B cell (primary cell): ENCODE measurements around the gene NRDC. TPM values are rescaled to one million over a fixed set of nuclear protein-coding genes. Genes with fewer than 3 reads are reported as not detected.
"Not testable (repeated sequence)": the region's sequence is repeated elsewhere in the genome, so short reads cannot be mapped to it uniquely, and the experiment has no call there.

Source experiments
- ATAC-seq: fragments of 200-7000 bp; cut with Tn5 transposase; one replicate; pipeline ENCODE4 v1.10.0; 2021; ENCODE audit warnings: low read depth, mild to moderate bottlenecking, moderate number of reproducible peaks, moderate library complexity
- CTCF ChIA-PET: fragments of 350-600 bp; sonication (Branson Sonifier 250); formaldehyde crosslinking; loops from one replicate; lab custom pipeline; 2021; ENCODE audit warnings: antibody characterized with exemption, inconsistent platforms; lab: Charles Lee
- POLR2A ChIA-PET: fragments of 350-600 bp; sonication (Branson Sonifier 250); formaldehyde crosslinking; loops from one replicate; lab custom pipeline; 2021; ENCODE audit warnings: antibody characterized with exemption; lab: Charles Lee
- DNase-seq: peaks from one replicate; pipeline ENCODE4 v3.0.0; 2013
- H2AFZ ChIP-seq: 2 replicates; pipeline ENCODE4 v1.6.1; 2012; ENCODE audit warnings: mild to moderate bottlenecking, low read depth, low read length; ENCODE audit not compliant: insufficient read depth, poor library complexity, severe bottlenecking
- H3K27ac ChIP-seq, 2 donors: 1 replicate in 1 of 2; 2 replicates in 1 of 2; pipeline ENCODE4 v1.5.1; 2012 to 2013; ENCODE audit warnings: low read length in 2 of 2, mild to moderate bottlenecking in 2 of 2, moderate library complexity in 1 of 2
- H3K27me3 ChIP-seq, 4 experiments: fragments of 200-600 bp in 1 of 4; sonication (generic) in 1 of 4; replicated peaks in 1 of 4; 1 replicate in 2 of 4; 2 replicates in 2 of 4; pipeline versions ENCODE4 v1.6.1 to v1.7.0; 2013 to 2016; ENCODE audit warnings: low read length in 3 of 4, mild to moderate bottlenecking in 2 of 4, mixed read lengths in 1 of 4, moderate library complexity in 1 of 4; ENCODE audit not compliant: insufficient read depth in 4 of 4, control insufficient read depth in 3 of 4; ENCODE audit errors: control extremely low read depth in 1 of 4
- H3K36me3 ChIP-seq, 2 experiments: replicated peaks in 1 of 2; 1 replicate in 1 of 2; 2 replicates in 1 of 2; pipeline versions ENCODE4 v1.6.1 to v1.7.1; 2013; ENCODE audit warnings: low read length in 1 of 2; ENCODE audit not compliant: insufficient read depth in 2 of 2, control insufficient read depth in 1 of 2; ENCODE audit errors: control extremely low read depth in 1 of 2, extremely low read depth in 1 of 2
- H3K4me1 ChIP-seq, 2 donors: fragments of 200-600 bp in 1 of 2; sonication (generic) in 1 of 2; 1 replicate in 1 of 2; 2 replicates in 1 of 2; pipeline versions ENCODE4 v1.5.1 to v1.6.1; 2013 to 2017; ENCODE audit warnings: low read length in 2 of 2; ENCODE audit not compliant: control insufficient read depth in 2 of 2, insufficient read depth in 2 of 2
- H3K4me2 ChIP-seq: replicated peaks from 2 replicates; pipeline ENCODE3; 2012; ENCODE audit warnings: mild to moderate bottlenecking, low read depth, low read length; ENCODE audit not compliant: poor library complexity, severe bottlenecking
- H3K4me3 ChIP-seq, 5 experiments: fragments of 200-600 bp in 1 of 5; sonication (generic) in 1 of 5; 1 replicate in 3 of 5; 2 replicates in 2 of 5; pipeline versions ENCODE4 v1.5.1 to v1.7.0; 2011 to 2016; ENCODE audit warnings: low read length in 4 of 5, mild to moderate bottlenecking in 4 of 5, low read depth in 2 of 5, control low read depth in 1 of 5, moderate library complexity in 1 of 5; ENCODE audit not compliant: insufficient read depth in 1 of 5; ENCODE audit errors: control extremely low read depth in 1 of 5, extremely low read depth in 1 of 5
- H3K79me2 ChIP-seq: fragments of 200-600 bp; sonication (generic); one replicate; pipeline ENCODE4 v1.6.0; 2016; ENCODE audit warnings: low read length; ENCODE audit not compliant: control insufficient read depth, insufficient read depth
- H3K9ac ChIP-seq: fragments of 200-600 bp; sonication (generic); 2 replicates; pipeline ENCODE4 v1.6.1; 2017; ENCODE audit warnings: mild to moderate bottlenecking, low read length, moderate library complexity
- H3K9me3 ChIP-seq, 3 donors: one replicate each; pipeline versions ENCODE4 v1.6.1 to v1.7.1; 2013; ENCODE audit warnings: low read length in 2 of 3; ENCODE audit not compliant: control insufficient read depth in 2 of 3, insufficient read depth in 1 of 3; ENCODE audit errors: control extremely low read depth in 1 of 3
- H4K20me1 ChIP-seq: 2 replicates; pipeline ENCODE4 v1.6.0; 2012; ENCODE audit warnings: mild to moderate bottlenecking, low read length; ENCODE audit not compliant: insufficient read depth, control insufficient read depth, poor library complexity, severe bottlenecking
- H3K27ac Mint-ChIP-seq: one replicate; pipeline ENCODE4 v1.8.0; 2021; ENCODE audit warnings: mixed read lengths
- H3K27me3 Mint-ChIP-seq: one replicate; pipeline ENCODE4 v1.8.0; 2021; ENCODE audit warnings: mixed read lengths
- H3K4me1 Mint-ChIP-seq: one replicate; pipeline ENCODE4 v1.8.0; 2021; ENCODE audit warnings: mixed read lengths
- H3K4me3 Mint-ChIP-seq: one replicate; pipeline ENCODE4 v1.8.0; 2021; ENCODE audit warnings: mixed read lengths
- H3K9me3 Mint-ChIP-seq: one replicate; pipeline ENCODE4 v1.8.0; 2022; ENCODE audit warnings: mixed read lengths; ENCODE audit not compliant: insufficient read depth
- CTCF ChIP-seq: fragments of 200-600 bp; IDR thresholded peaks from one replicate; pipeline ENCODE4 v1.8.0; 2022; ENCODE audit warnings: antibody characterized with exemption, mild to moderate bottlenecking
- EZH2 ChIP-seq: IDR thresholded peaks from 2 replicates; pipeline ENCODE4 v1.6.1; 2012; ENCODE audit warnings: borderline replicate concordance, low read depth, mild to moderate bottlenecking, moderate library complexity, low read length; ENCODE audit not compliant: insufficient read depth, poor library complexity, severe bottlenecking
- WGBS: methylation state at CpG from one replicate; pipeline ENCODE4 v1.1.5; 2013; ENCODE audit warnings: missing lambda C conversion rate; ENCODE audit not compliant: insufficient coverage; 5-methylcytosine and 5-hydroxymethylcytosine counted together
- intact Hi-C: fragments of 100-400 bp; cut with micrococcal nuclease; formaldehyde crosslinking; loops from one replicate; pipeline ENCODE4 v1.10.0; 2022
- polyA plus RNA-seq: library from polyadenylated mRNA; depleted of rRNA; stranded (reverse); fragments of >200 nt; gene quantifications from 2 replicates; pipeline ENCODE4 v1.2.3, GENCODE V29; 2012
- total RNA-seq, 2 donors: library from RNA; stranded (reverse); fragments of 120-200 nt in 1 of 2; gene quantifications; 1 replicate in 1 of 2; 2 replicates in 1 of 2; pipeline versions ENCODE4 v1.2.3 to v1.2.4, GENCODE V29; 2013 to 2022

The NRDC gene
- total and polyA plus RNA-seq, 2 donors (not counting 1 experiment from before 2014, with no cell fraction given) = 55.3 to 154 TPM

GRCh38 chr1:51898090-51898734 is 19.7 kb upstream of the NRDC start:
- H4K20me1 ChIP-seq = no peaks in the 10 kb centered on the region
- H2AFZ ChIP-seq = no peak overlapping the region
- no peak overlapping the region for H3K4me3 ChIP-seq
- Mint-ChIP-seq H3K9me3 (no peaks in the 10 kb centered on the region), H3K4me3 (no peak overlapping the region), H3K27ac (no peak overlapping the region), H3K27me3 (peaks cover 51% of the 10 kb centered on the region), H3K4me1 (peaks cover 2% of the 10 kb centered on the region)
- peaks cover 0 to 9% (median 2%) of the 10 kb centered on the region in 4 experiments for H3K27me3 ChIP-seq
- POLR2A ChIA-PET = no interaction called here
- H3K9me3 ChIP-seq = no peaks in the 10 kb centered on the region
- no peaks in the 10 kb centered on the region for H3K4me1 ChIP-seq
- 87% methylated on average over 4 of the region's 6 CpGs for WGBS
- no peak overlapping the region for H3K9ac ChIP-seq
- DNase-seq (no peak), ATAC-seq (no peak)
- intact Hi-C loops = no loop called here
- H3K4me2 ChIP-seq = no peak overlapping the region
- H3K36me3 ChIP-seq = no peaks in the 10 kb centered on the region
- no peaks in the 10 kb centered on the region for H3K79me2 ChIP-seq
- CTCF ChIA-PET = interaction anchor here (1.2 to 4.4 kb wide), 9 partner anchors 11 to 1284 kb away, joined by 3 to 47 read pairs (median 6); no protein-coding TSS in a partner anchor
- no peak overlapping the region for H3K27ac ChIP-seq
- TF ChIP-seq CTCF = no peak
- no peak for TF ChIP-seq EZH2

DNA sequence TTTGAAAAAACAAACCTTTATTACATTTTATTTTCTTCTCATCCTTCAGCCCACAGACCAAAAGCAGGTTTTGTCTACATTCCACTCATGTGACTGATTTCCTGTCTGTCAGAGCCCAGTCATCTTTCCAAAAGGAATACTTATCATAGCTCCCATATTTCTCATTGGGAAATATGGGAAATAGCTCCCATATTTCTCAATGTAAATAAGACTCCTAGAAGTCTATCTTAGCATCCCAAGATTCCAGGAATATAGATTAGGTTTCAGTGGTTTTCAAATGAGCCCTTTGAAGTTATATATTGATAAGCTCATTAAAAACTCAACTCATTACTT is 19.1 kb upstream of the NRDC start:
- intact Hi-C loops = no loop called here
- Histone ChIP-seq H3K4me3 (no peak overlapping the region), H3K9ac (no peak overlapping the region), H3K4me1 (no peaks in the 10 kb centered on the region), H3K9me3 (no peaks in the 10 kb centered on the region), H4K20me1 (no peaks in the 10 kb centered on the region), H3K4me2 (no peak overlapping the region), H3K79me2 (no peaks in the 10 kb centered on the region), H3K27me3 (peaks cover 0 to 14% (median 4%) of the 10 kb centered on the region in 4 experiments), H3K27ac (no peak overlapping the region), H2AFZ (no peak overlapping the region), H3K36me3 (no peaks in the 10 kb centered on the region)
- Mint-ChIP-seq H3K27me3 (peaks cover 57% of the 10 kb centered on the region), H3K27ac (no peak overlapping the region), H3K4me1 (peaks cover 2% of the 10 kb centered on the region), H3K4me3 (no peak overlapping the region), H3K9me3 (no peaks in the 10 kb centered on the region)
- DNase-seq = no peak
- ChIA-PET POLR2A (no interaction called here), CTCF (interaction anchor here (1.2 to 4.4 kb wide), 12 partner anchors 11 to 1284 kb away, joined by 3 to 47 read pairs (median 6); no protein-coding TSS in a partner anchor)
- no peak for ATAC-seq
- TF ChIP-seq EZH2 (no peak), CTCF (no peak)

DNA sequence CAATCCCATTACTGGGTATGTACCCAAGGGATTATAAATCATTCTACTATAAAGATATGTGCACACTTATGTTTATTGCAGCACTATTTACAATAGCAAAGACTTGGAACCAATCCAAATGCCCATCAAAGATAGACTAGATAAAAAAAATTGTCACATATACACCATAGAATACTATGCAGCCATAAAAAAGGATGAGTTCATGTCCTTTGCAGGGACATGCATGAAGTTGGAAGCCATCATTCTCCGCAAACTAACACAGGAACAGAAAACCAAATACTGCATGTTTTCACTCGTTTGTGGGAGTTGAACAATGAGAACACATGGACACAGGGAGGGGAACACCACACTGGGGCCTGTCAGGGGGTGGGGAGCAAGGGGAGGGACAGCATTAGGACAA is 16.2 kb upstream of the NRDC start:
- CTCF ChIA-PET = interaction anchor here (0.7 kb wide), 1 partner anchor 142 kb away, joined by 3 read pairs; no protein-coding TSS in a partner anchor
- H3K27me3 Mint-ChIP-seq = peaks cover 67% of the 10 kb centered on the region
- intact Hi-C loops = not testable (repeated sequence)

More for the DNA sequence above, 16.2 kb upstream of the NRDC start:
- ATAC-seq, H2AFZ ChIP-seq, H3K27ac Mint-ChIP-seq, H3K9ac ChIP-seq, H3K36me3 ChIP-seq, H3K4me1 ChIP-seq, H3K9me3 Mint-ChIP-seq, H3K4me3 Mint-ChIP-seq, H3K27ac ChIP-seq, DNase-seq, H4K20me1 ChIP-seq, H3K4me1 Mint-ChIP-seq, H3K79me2 ChIP-seq, H3K9me3 ChIP-seq, H3K4me3 ChIP-seq, H3K4me2 ChIP-seq, POLR2A ChIA-PET: not testable (repeated sequence)
- peaks cover 0 to 28% (median 10%) of the 10 kb centered on the region in 4 experiments for H3K27me3 ChIP-seq
- WGBS = 56% methylated on average over 1 of the region's 2 CpGs
